Tibial nerve (tissue), 3 donors: ENCODE data around the gene LSMEM2.

Experiments
- POLR2A ChIP-seq, 2 donors: fragments of 450-650 bp; IDR thresholded peaks; one replicate each; pipeline ENCODE4 v1.6.1; 2017; ENCODE audit warnings: antibody characterized with exemption in 2 of 2, mild to moderate bottlenecking in 2 of 2, moderate library complexity in 2 of 2
- TF ChIP-seq, protein P1 (sequence below), 5 experiments: fragments of 200-600 bp in 3 of 5; fragments of 450-650 bp in 2 of 5; sonication (generic) in 3 of 5; IDR thresholded peaks; one replicate each; pipeline ENCODE4 v1.5.1; 2016 to 2019; ENCODE audit warnings: antibody characterized with exemption in 5 of 5, mild to moderate bottlenecking in 3 of 5, moderate library complexity in 2 of 5

DNA sequence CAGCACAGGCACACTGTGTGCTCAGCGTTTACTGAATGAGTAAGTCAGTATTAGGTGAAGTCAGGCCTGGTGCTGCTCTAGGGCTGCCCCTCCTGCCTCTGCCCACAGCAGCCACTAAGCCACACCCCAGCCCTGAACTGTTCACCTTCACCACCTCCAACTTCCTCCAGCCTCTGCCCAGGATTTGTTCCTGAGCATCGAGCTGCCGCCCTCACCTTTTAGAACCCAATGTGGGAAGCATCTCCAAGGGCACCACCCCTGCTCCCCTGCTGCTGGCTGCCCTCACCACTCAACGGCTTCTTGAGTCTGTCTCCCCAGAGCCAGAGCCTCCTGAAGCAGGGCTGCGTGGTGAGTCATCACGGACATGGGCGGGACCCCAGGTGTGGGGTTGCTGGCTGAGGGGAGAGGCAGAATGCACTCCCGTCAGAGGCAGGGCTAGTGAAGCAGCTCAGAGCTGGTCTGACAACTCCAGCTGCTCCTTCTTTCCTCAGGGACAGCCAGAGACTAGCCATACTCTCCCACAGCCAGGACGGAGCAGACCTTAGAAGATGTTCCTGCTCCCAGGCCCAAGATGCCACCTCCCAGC lies 37.9 kb downstream of the LSMEM2 start:
- TF ChIP-seq, protein P1, sequence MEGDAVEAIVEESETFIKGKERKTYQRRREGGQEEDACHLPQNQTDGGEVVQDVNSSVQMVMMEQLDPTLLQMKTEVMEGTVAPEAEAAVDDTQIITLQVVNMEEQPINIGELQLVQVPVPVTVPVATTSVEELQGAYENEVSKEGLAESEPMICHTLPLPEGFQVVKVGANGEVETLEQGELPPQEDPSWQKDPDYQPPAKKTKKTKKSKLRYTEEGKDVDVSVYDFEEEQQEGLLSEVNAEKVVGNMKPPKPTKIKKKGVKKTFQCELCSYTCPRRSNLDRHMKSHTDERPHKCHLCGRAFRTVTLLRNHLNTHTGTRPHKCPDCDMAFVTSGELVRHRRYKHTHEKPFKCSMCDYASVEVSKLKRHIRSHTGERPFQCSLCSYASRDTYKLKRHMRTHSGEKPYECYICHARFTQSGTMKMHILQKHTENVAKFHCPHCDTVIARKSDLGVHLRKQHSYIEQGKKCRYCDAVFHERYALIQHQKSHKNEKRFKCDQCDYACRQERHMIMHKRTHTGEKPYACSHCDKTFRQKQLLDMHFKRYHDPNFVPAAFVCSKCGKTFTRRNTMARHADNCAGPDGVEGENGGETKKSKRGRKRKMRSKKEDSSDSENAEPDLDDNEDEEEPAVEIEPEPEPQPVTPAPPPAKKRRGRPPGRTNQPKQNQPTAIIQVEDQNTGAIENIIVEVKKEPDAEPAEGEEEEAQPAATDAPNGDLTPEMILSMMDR (IDR thresholded peaks at IDR 0.05), result no peak
- TF ChIP-seq POLR2A (IDR thresholded peaks at IDR 0.05), result no peak
